ENCODE measurements around the gene PCGF1.
"Not testable (repeated sequence)": the region's sequence is repeated elsewhere in the genome, so short reads cannot be mapped to it uniquely, and the experiment has no call there.

PCGF1 gene

GRCh38 chr2:74471332-74472065, 36.0 kb downstream of the PCGF1 start:
- no peak for DNase-seq

- DNase-seq = not testable (repeated sequence)
Measured at GRCh38 chr2:74470742-74471141, 36.8 kb downstream of the PCGF1 start.

- DNase-seq = no peak
Measured at GRCh38 chr2:74464406-74464805, 43.1 kb downstream of the PCGF1 start.

GRCh38 chr2:74462786-74463105, 44.7 kb downstream of the PCGF1 start:
- no peak for DNase-seq

GRCh38 chr2:74462054-74462785, 45.3 kb downstream of the PCGF1 start:
- no peak for DNase-seq

GRCh38 chr2:74461187-74462053, 46.1 kb downstream of the PCGF1 start:
- DNase-seq = no peak

GRCh38 chr2:74460187-74460586, 47.3 kb downstream of the PCGF1 start:
- DNase-seq = not testable (repeated sequence)

GRCh38 chr2:74459503-74460118, 47.9 kb downstream of the PCGF1 start:
- DNase-seq = not testable (repeated sequence)

GRCh38 chr2:74458938-74459363, 48.5 kb downstream of the PCGF1 start:
- DNase-seq = no peak

- peak; percentile 97 for DNase-seq
Measured at GRCh38 chr2:74458132-74458937, 49.2 kb downstream of the PCGF1 start, which contains the start of gene WBP1. WBP1 (plus strand) TSS chr2:74458438; CDS start chr2:74458603, 165 bp downstream.

GRCh38 chr2:74457549-74458131, 49.9 kb downstream of the PCGF1 start:
- peak; percentile 76 for DNase-seq

- peak; percentile 76 for DNase-seq
Measured at GRCh38 chr2:74457129-74457548, 50.4 kb downstream of the PCGF1 start.

Data from NCI-H1092 (cell line).